HepG2 (cell line): Measurements from ENCODE around the gene CCT3. TPM values are rescaled to one million over a fixed set of nuclear protein-coding genes. Genes with fewer than 3 reads are reported as not detected.

Source experiments
- CHD2 ChIP-seq: IDR thresholded peaks from 2 replicates; pipeline ENCODE4 v1.6.1; 2011; ENCODE audit warnings: low read depth, low read length, improper control_type of control experiment
- DRAP1 ChIP-seq: IDR thresholded peaks from 2 replicates; pipeline ENCODE4 v1.6.1; 2016; ENCODE audit warnings: missing genetic modification reagents, missing compliant biosample characterization
- HNRNPH1 ChIP-seq: fragments of 200-400 bp; formaldehyde crosslinking; optimal IDR thresholded peaks from 2 replicates; pipeline ENCODE3; 2017; ENCODE audit warnings: mild to moderate bottlenecking, low read depth, low read length
- KLF15 ChIP-seq: sonication (generic); formaldehyde crosslinking; IDR thresholded peaks from 2 replicates; pipeline ENCODE4 v1.8.1; 2023; ENCODE audit warnings: borderline replicate concordance, mild to moderate bottlenecking, inconsistent platforms, missing genetic modification reagents, mixed read lengths
- NFKBIZ ChIP-seq: IDR thresholded peaks from 2 replicates; pipeline ENCODE4 v1.6.1; 2018; ENCODE audit warnings: missing genetic modification reagents, missing compliant biosample characterization
- PAXIP1 ChIP-seq: sonication (generic); formaldehyde crosslinking; conservative IDR thresholded peaks from 2 replicates; pipeline ENCODE4 v1.4.0; 2020; ENCODE audit warnings: mild to moderate bottlenecking, missing genetic modification reagents, moderate library complexity
- PHF8 ChIP-seq: sonication (generic); formaldehyde crosslinking; IDR thresholded peaks from 2 replicates; pipeline ENCODE4 v1.5.0; 2020; ENCODE audit warnings: missing genetic modification reagents
- PITX1 ChIP-seq: sonication (generic); formaldehyde crosslinking; IDR thresholded peaks from 2 replicates; pipeline ENCODE4 v1.5.1; 2020; ENCODE audit warnings: mild to moderate bottlenecking, missing genetic modification reagents
- POLR2G ChIP-seq: fragments of 200-400 bp; formaldehyde crosslinking; IDR thresholded peaks from 2 replicates; pipeline ENCODE4 v1.6.1; 2018; ENCODE audit warnings: mild to moderate bottlenecking, low read depth, low read length, moderate library complexity
- RAD21 ChIP-seq: fragments of 450-650 bp; formaldehyde crosslinking; IDR thresholded peaks from 2 replicates; pipeline ENCODE4 v1.5.0; 2020; ENCODE audit warnings: mild to moderate bottlenecking
- REPIN1 ChIP-seq: sonication (generic); formaldehyde crosslinking; IDR thresholded peaks from 2 replicates; pipeline ENCODE4 v1.8.0; 2022; ENCODE audit warnings: missing genetic modification reagents, low read depth, mild to moderate bottlenecking, borderline replicate concordance
- SMYD3 ChIP-seq: sonication (generic); formaldehyde crosslinking; IDR thresholded peaks from 2 replicates; pipeline ENCODE4 v1.8.1; 2023; ENCODE audit warnings: mild to moderate bottlenecking, missing genetic modification reagents
- TFE3 ChIP-seq: IDR thresholded peaks from 2 replicates; pipeline ENCODE4 v1.6.1; 2016
- TSC22D2 ChIP-seq: sonication (generic); formaldehyde crosslinking; IDR thresholded peaks from 2 replicates; pipeline ENCODE4 v1.5.1; 2020; ENCODE audit warnings: missing genetic modification reagents, mild to moderate bottlenecking, borderline replicate concordance
- ZGPAT ChIP-seq: IDR thresholded peaks from 2 replicates; pipeline ENCODE4 v1.6.1; 2016; ENCODE audit warnings: mild to moderate bottlenecking
- ZNF281 ChIP-seq: sonication (generic); formaldehyde crosslinking; IDR thresholded peaks from 2 replicates; pipeline ENCODE4 v1.4.0; 2020; ENCODE audit warnings: missing genetic modification reagents, borderline replicate concordance
- ZNF337 ChIP-seq: sonication (generic); formaldehyde crosslinking; IDR thresholded peaks from 2 replicates; pipeline ENCODE4 v1.5.1; 2020; ENCODE audit warnings: missing genetic modification reagents, low read depth, mild to moderate bottlenecking, borderline replicate concordance
- ZNF446 ChIP-seq: sonication (generic); formaldehyde crosslinking; IDR thresholded peaks from 2 replicates; pipeline ENCODE4 v1.5.0; 2020; ENCODE audit warnings: mild to moderate bottlenecking, missing genetic modification reagents
- ZNF557 ChIP-seq: sonication (generic); formaldehyde crosslinking; IDR thresholded peaks from 2 replicates; pipeline ENCODE4 v1.4.0; 2020; ENCODE audit warnings: missing genetic modification reagents
- ZNF616 ChIP-seq: sonication (generic); formaldehyde crosslinking; IDR thresholded peaks from 2 replicates; pipeline ENCODE4 v1.5.0; 2020; ENCODE audit warnings: low read depth, mild to moderate bottlenecking, missing genetic modification reagents
- polyA plus RNA-seq, 8 experiments: library from polyadenylated mRNA; depleted of rRNA in 3 of 8; stranded (reverse) in 7 of 8; unstranded in 1 of 8; fragments of >200 nt; fragmentation: Illumina TruSeq in 4 of 8; extraction: Trizol in 4 of 8; gene quantifications; 2 replicates each; pipeline versions ENCODE4 v1.2.1 to v1.2.3, GENCODE V29; 2011 to 2016; ENCODE audit warnings: low read depth in 4 of 8, missing spikeins in 1 of 8, mixed read lengths in 1 of 8; ENCODE audit not compliant: insufficient read depth in 1 of 8
- total RNA-seq, 5 experiments: library from RNA; depleted of rRNA; stranded (reverse); fragments of >200 nt; fragmentation: Illumina TruSeq; extraction: Trizol; gene quantifications; 2 replicates each; pipeline ENCODE4 v1.2.3, GENCODE V29; 2016; ENCODE audit warnings: low read depth in 1 of 5

Gene CCT3
- total and polyA plus RNA-seq, 2 of the 13 experiments (the other 11 are each of a cell fraction or from before 2014, with no cell fraction given): 319 to 615 TPM

- TF ChIP-seq DRAP1 (CRISPR knock-in tag) (peak; percentile 59), ZNF281 (CRISPR knock-in tag) (peak; percentile 68; the same call in 1 of the 2 replicates), ZNF337 (CRISPR knock-in tag) (no peak), HNRNPH1 (no peak), ZNF446 (CRISPR knock-in tag) (no peak), TSC22D2 (CRISPR knock-in tag) (peak; percentile 58; the same call in 1 of the 2 replicates), PAXIP1 (CRISPR knock-in tag) (peak; percentile 59), ZGPAT (peak; percentile 58; the same call in 1 of the 2 replicates), NFKBIZ (CRISPR knock-in tag) (no peak), PHF8 (CRISPR knock-in tag) (0 out of 2 replicates have a peak, but pooled peaks have one; percentile 18), SMYD3 (CRISPR knock-in tag) (no peak), CHD2 (no peak), TFE3 (no peak), POLR2G (no peak), PITX1 (CRISPR knock-in tag) (peak; percentile 79; the same call in 1 of the 2 replicates), ZNF616 (CRISPR knock-in tag) (no peak), ZNF557 (no peak), KLF15 (no peak), RAD21 (CRISPR knock-in tag) (peak; percentile 93), REPIN1 (CRISPR knock-in tag) (0 out of 2 replicates have a peak, but pooled peaks have one; percentile 66)
Observed at GRCh38 chr1:156356875-156357534, 18.9 kb upstream of the CCT3 start (continued).
